Mesothelial cell of epicardium (in vitro differentiated cells): Measurements from ENCODE around the gene ABR. TPM values are rescaled to one million over a fixed set of nuclear protein-coding genes. Genes with fewer than 3 reads are reported as not detected.
A peak's percentile ranks its signal among the peaks of the same experiment; 100 is the strongest.

Experiments used
- DNase-seq, 2 experiments: peaks; one replicate each; pipeline ENCODE4 v3.0.0; 2021; ENCODE audit warnings: low spot score in 2 of 2; ENCODE audit not compliant: unreplicated experiment in 2 of 2
- H3K27ac Mint-ChIP-seq: 2 replicates; pipeline ENCODE4 v1.8.0; 2021; ENCODE audit warnings: mixed read lengths
- H3K27me3 Mint-ChIP-seq: 2 replicates; pipeline ENCODE4 v1.8.0; 2021; ENCODE audit warnings: low read depth, mixed read lengths
- H3K36me3 Mint-ChIP-seq: 2 replicates; pipeline ENCODE4 v1.8.0; 2021; ENCODE audit warnings: mixed read lengths
- H3K4me1 Mint-ChIP-seq: 2 replicates; pipeline ENCODE4 v1.8.0; 2021; ENCODE audit warnings: mixed read lengths
- H3K4me3 Mint-ChIP-seq: 2 replicates; pipeline ENCODE4 v1.8.0; 2021; ENCODE audit warnings: mild to moderate bottlenecking, moderate library complexity, mixed read lengths
- H3K9me3 Mint-ChIP-seq: 2 replicates; pipeline ENCODE4 v1.8.0; 2021; ENCODE audit warnings: mixed read lengths
- total RNA-seq: library from RNA; stranded (reverse); gene quantifications from 3 replicates; pipeline ENCODE4 v1.2.1, GENCODE V29; 2021
- TF ChIP-seq, protein P1 (sequence below): fragments of 200-600 bp; sonication (generic); IDR thresholded peaks from one replicate; pipeline ENCODE4 v1.5.0; 2021; ENCODE audit warnings: antibody characterized with exemption; ENCODE audit not compliant: unreplicated experiment

ABR gene
- total RNA-seq, 1 donor from 2014 or later: 70.1 TPM

GRCh38 chr17:1108765-1109605 is 70.8 kb downstream of the ABR start:
- peaks cover 32% of the 10 kb centered on the region for H3K4me1 Mint-ChIP-seq
- TF ChIP-seq, protein P1, sequence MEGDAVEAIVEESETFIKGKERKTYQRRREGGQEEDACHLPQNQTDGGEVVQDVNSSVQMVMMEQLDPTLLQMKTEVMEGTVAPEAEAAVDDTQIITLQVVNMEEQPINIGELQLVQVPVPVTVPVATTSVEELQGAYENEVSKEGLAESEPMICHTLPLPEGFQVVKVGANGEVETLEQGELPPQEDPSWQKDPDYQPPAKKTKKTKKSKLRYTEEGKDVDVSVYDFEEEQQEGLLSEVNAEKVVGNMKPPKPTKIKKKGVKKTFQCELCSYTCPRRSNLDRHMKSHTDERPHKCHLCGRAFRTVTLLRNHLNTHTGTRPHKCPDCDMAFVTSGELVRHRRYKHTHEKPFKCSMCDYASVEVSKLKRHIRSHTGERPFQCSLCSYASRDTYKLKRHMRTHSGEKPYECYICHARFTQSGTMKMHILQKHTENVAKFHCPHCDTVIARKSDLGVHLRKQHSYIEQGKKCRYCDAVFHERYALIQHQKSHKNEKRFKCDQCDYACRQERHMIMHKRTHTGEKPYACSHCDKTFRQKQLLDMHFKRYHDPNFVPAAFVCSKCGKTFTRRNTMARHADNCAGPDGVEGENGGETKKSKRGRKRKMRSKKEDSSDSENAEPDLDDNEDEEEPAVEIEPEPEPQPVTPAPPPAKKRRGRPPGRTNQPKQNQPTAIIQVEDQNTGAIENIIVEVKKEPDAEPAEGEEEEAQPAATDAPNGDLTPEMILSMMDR: no peak
- no peaks in the 10 kb centered on the region for H3K27me3 Mint-ChIP-seq
- peak overlapping the region; percentile 56 for H3K27ac Mint-ChIP-seq
- peak in 1 of 2 experiments; percentile 63 for DNase-seq
- no peaks in the 10 kb centered on the region for H3K9me3 Mint-ChIP-seq
- H3K36me3 Mint-ChIP-seq: no peaks in the 10 kb centered on the region
- H3K4me3 Mint-ChIP-seq: peak overlapping the region; percentile 79

DNA sequence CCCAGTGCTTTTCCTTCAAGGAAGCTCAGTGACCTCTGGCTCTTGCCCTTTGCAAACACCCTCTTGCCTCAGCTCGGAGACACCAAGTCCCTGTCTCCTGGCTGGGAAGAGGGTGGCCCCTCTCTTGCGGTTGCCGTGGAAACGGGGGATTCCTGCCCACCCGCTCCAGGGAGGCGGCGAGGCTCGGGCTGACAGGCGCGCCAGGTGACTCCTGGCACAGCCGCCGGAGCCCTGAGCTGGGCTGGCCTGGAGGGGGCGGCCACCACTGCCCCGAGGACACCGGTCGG is 71.4 kb downstream of the ABR start:
- peaks cover 36% of the 10 kb centered on the region for H3K4me1 Mint-ChIP-seq
- no peak for DNase-seq
- H3K4me3 Mint-ChIP-seq: peak overlapping the region; percentile 64
- H3K27me3 Mint-ChIP-seq: no peaks in the 10 kb centered on the region
- TF ChIP-seq, protein P1: no peak
- no peaks in the 10 kb centered on the region for H3K9me3 Mint-ChIP-seq
- no peak overlapping the region for H3K27ac Mint-ChIP-seq
- no peaks in the 10 kb centered on the region for H3K36me3 Mint-ChIP-seq

DNA sequence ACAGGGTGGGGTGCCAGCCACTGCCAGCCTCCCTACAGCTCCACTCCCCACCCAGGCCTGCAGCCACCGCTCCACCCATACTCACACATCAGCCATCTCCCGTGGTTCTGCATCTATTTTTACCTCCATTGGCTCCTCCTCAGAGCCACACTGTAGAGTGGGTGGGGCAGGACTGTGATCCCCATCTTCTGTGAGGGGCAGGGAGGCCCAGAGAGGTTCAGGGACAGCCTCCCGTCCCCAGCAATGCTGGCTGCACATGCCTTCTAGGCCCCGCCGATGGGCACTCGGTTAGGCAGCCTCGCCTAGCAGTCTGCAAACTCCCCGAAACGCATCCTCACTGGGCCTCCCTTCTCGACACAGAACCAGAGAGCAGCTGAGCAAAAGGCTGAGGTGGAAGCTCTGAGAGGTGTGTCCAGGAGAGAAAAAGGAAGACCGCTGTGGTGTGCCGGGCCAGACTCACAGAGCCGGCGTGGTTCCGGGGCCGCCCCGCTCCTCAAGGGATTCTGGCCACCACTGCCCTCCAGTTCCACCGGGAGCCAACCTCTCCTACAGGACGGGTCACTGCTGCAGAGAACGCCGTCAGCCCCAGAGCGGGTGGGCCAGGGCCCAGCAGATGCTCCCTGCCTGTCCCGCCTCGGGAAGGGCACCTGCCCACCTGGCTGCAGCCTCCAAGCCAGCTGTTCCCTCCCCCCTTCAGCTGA is 71.9 kb downstream of the ABR start:
- Mint-ChIP-seq H3K27ac (peak overlapping the region; percentile 43), H3K4me1 (peaks cover 38% of the 10 kb centered on the region), H3K4me3 (peak overlapping the region; percentile 64), H3K27me3 (no peaks in the 10 kb centered on the region), H3K9me3 (no peaks in the 10 kb centered on the region), H3K36me3 (no peaks in the 10 kb centered on the region)
- no peak for DNase-seq
- TF ChIP-seq, protein P1: no peak

DNA sequence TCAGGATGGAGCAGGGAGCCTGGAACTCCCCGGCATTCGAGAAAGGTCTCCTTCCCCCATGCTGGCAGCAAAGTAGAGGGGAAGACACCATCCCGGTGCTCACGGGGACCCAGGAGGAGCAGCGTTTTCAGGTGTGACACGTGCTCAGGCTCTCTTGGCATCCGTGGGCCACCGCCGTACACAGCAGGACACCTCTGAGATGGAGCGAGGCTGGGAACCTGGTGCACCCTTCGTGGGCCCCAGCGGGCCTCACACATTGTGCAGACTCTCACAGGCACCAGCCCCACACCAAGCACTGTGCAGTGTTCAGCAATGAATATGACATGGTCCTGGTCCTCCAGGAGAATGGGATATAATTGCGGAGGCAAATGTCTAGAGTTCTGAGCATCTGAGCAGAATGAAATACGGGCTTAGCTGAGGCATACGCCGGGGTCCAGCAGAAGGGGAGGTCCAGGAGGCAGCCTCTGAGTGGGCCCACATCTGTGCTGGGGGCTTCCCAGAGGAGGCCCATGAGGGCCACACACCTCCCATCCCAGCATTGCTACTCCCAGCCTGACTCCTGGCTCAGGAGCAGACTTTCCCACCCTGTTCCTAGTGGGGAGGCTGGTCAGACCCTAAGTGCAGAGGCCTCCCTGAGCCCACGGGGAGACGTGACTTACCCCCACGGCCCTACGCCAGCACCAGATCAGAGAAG is 72.6 kb downstream of the ABR start:
- H3K9me3 Mint-ChIP-seq: no peaks in the 10 kb centered on the region
- H3K27ac Mint-ChIP-seq: peak overlapping the region; percentile 43

GRCh38 chr17:1104222-1104621 is 75.6 kb downstream of the ABR start:
- Mint-ChIP-seq H3K27ac (no peak overlapping the region), H3K4me3 (no peak overlapping the region), H3K36me3 (peaks cover 5% of the 10 kb centered on the region), H3K4me1 (peaks cover 17% of the 10 kb centered on the region), H3K9me3 (no peaks in the 10 kb centered on the region), H3K27me3 (no peaks in the 10 kb centered on the region)
- DNase-seq: no peak
- TF ChIP-seq, protein P1: no peak

More for the DNA sequence above, 72.6 kb downstream of the ABR start:
- Mint-ChIP-seq H3K4me1 (peaks cover 38% of the 10 kb centered on the region), H3K4me3 (peak overlapping the region; percentile 64), H3K27me3 (no peaks in the 10 kb centered on the region), H3K36me3 (no peaks in the 10 kb centered on the region)
- no peak for DNase-seq
- TF ChIP-seq, protein P1: no peak
